GM12873 (cell line): Measurements from ENCODE around the gene FBN3.

Source experiments
- CTCF ChIP-seq: IDR thresholded peaks from 2 replicates; pipeline ENCODE4 v1.5.1; 2012; ENCODE audit warnings: low read depth, mild to moderate bottlenecking, moderate library complexity, low read length, control low read depth; ENCODE audit not compliant: insufficient read depth; ENCODE audit errors: missing control alignments

Gene FBN3

GRCh38 chr19:8054169-8054568 is 95.2 kb downstream of the FBN3 start:
- no peak for TF ChIP-seq CTCF

DNA sequence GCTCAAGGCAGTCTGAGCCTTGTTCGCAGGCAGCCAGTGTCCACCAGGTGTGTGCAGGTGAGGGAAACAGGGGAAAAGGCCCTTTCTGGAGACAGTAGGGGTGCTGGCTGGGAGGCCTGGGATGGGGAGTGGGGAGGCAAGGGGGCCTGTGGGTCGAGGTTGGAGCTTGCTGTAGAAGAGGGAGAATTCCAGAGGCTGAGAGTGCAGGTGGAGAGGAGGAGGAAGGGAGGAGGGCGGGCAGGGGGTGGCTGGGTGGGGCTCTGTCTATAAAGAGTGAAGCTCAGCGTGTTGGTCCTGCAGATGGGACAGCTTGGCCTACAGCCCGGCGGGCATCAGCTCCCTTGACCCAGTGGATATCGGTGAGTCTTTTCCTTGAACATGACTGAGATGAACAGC is 96.9 kb downstream of the FBN3 start, which contains the start of gene CCL25:
CCL25 (plus strand) TSS at position 297 of the 396 bp plus-strand sequence. CDS start 290 bp downstream, outside the sequence.
- no peak for TF ChIP-seq CTCF

GRCh38 chr19:8050274-8051096 is 98.9 kb downstream of the FBN3 start:
- no peak for TF ChIP-seq CTCF

- no peak for TF ChIP-seq CTCF
These were observed 102.7 kb downstream of the FBN3 start for GRCh38 chr19:8046569-8047165.

GRCh38 chr19:8045872-8046568 is 103.4 kb downstream of the FBN3 start:
- TF ChIP-seq CTCF: no peak

- no peak for TF ChIP-seq CTCF
These were observed 105.4 kb downstream of the FBN3 start for GRCh38 chr19:8044018-8044417.

DNA sequence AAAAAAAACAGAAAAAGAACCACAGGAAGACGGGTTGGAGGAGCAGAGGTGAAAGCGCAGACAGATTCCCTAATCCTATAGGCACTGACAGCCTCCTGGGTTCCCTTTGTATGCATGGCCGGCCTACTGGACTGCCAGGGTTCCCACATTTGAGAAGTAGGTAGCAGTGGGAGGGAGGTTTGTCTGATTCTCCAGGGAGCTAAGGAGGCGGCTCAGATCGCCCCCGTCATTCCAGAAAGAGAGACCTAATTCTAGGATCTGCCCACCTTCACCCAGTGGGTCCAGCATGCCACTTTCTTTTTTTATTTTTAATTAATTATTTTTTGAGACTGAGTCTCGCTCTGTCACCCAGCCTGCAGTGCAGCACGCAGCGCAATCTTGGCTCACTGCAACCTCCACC is 106.5 kb downstream of the FBN3 start:
- TF ChIP-seq CTCF: no peak
